HG03442 (cell line): Measurements from ENCODE around the gene EIF4E2.
"Not testable (repeated sequence)": the region's sequence is repeated elsewhere in the genome, so short reads cannot be mapped to it uniquely, and the experiment has no call there.

Experiments
- ATAC-seq: cut with Tn5 transposase; IDR thresholded peaks from one replicate; pipeline ENCODE4 v1.9.1; 2021; ENCODE audit warnings: mild to moderate bottlenecking, moderate library complexity; ENCODE audit not compliant: unreplicated experiment

Gene EIF4E2

DNA sequence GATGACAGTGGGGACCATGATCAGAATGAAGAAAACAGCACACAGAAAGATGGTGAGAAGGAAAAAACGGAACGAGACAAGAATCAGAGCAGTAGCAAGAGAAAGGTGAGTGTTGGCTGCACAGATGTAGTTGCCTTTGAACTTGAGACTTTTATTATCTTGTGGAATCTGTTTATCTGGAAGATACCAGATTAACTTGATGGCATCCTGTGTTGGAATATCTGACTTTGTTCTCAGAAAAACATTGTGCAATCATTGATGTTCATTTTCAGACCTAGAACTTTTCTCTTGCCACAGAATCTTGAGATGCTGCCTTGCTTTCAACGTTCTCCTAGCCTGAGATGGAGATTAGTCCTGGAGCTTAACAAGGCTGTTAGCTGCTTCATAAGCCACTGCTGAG lies 5.9 kb downstream of the EIF4E2 start:
- no peak for ATAC-seq

DNA sequence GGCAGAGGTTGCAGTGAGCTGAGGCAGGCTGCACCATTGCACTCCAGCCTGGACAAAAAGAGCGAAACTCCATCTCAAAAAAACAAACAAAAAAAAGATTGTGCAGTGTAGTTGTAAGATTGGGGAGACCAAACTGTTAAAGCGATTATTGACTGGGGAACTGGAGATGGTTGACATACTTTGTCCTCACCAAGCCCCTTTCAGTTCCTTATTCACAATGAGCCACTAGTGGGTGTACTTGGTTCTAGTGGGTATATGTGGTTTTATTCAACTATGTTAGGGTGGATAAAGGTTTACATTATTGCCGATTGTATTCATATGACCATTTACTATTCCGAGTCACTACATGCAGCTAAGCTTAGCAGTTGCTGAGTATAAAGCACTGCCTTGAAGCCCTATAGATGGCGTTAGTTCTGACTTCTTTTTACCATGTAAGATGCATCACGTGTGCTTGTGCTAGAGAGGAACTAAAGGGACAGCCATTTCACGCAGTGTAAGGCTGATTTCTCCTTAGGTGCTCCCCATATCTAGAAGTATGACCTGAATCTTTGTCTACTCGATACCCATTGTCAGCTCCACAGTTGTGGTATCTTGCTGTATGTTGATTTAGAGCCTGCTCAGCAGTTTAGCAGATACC lies 12.1 kb downstream of the EIF4E2 start:
- ATAC-seq = no peak

DNA sequence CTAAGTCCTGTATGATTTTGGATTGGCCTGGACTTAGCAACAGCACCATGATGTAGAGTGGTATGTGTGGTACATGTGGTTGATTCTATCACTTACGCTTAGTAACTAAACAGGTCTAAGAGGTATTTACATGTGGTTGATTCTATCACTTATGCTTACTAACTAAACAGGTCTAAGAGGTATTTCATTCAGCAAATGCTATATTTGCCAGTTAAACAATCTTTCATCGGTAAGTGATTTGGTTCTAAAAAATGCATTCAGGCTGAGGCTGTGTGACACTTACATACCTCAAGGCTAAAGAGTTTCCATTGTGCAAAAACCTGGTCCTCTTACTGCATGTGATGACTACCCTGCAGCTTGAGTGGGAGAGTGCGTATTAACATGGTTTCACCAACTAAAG lies 13.1 kb downstream of the EIF4E2 start:
- no peak for ATAC-seq

DNA sequence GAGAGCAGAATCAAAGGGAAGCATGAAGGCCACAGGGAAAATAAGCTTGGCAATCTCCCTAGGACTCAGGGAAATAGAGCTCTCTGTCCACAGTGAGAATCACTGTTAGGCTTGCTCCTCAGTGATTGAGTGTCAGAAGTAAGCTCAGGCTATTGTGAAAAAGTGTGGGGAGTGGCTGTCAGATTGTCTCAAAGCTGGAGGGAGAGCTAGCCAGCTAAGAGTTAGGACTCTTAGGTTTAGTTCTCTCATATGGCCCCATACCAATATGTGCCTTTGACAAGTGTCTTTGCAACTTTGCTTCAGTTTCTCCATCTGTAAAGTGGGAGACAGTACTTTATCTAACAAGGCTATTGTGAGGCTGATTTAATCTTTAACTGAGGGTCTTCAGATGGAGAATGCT lies 17.2 kb downstream of the EIF4E2 start:
- no peak for ATAC-seq

DNA sequence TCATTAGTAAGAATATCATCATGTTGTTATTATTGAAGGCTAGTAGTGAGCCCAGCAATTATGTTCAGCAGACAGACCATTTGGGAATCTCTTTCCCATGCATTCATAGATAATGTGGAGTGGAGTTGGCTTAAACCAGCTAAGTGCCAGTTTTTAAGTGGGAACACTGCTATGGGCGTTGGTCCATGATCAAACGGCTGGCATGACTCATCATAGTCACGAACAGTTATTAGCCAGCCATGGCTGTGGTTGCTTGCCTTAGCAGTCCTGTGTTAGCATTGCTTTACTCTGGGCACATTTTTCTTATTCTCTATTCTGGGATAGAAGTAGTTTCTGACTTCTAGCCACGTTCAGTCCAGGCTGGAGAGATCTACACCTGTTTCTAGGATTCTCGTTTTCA lies 17.7 kb downstream of the EIF4E2 start:
- no peak for ATAC-seq

DNA sequence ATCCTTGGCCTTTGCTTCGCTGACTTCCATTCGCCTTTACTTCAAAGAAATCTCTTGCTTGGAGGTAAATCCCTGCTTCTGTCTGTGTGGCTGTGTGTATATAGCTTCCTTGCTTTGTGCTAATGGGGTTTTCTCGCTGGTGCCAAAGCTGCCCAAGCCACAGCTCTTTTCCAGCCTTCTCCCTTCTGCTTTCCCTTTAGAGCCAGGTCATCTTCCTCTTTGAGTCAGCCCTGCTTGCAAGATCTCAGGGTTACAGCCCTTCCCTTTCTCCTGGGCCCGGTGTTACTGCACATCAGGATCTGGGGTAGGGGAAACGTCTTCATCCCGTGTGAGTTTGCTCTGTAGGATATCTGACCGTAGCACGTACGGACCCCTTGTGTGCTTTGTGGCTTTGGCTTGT lies 19.1 kb downstream of the EIF4E2 start:
- ATAC-seq = no peak

DNA sequence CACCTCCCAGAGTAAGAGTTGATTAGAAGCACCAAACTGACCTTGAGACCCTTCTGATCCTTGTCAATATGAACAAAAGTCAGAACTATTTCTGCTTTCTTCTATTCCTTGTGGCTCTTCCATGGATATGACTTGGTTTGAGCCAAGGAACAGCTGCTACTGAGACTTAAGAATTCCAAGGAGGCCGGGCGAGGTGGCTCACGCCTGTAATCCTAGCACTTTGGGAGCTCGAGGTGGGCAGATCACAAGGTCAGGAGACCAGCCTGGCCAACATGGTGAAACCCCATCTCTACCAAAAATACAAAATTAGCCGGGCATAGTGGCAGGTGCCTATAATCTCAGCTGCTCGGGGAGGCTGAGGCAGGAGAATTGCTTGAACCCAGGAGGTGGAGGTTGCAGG lies 20.0 kb downstream of the EIF4E2 start:
- ATAC-seq = not testable (repeated sequence)

DNA sequence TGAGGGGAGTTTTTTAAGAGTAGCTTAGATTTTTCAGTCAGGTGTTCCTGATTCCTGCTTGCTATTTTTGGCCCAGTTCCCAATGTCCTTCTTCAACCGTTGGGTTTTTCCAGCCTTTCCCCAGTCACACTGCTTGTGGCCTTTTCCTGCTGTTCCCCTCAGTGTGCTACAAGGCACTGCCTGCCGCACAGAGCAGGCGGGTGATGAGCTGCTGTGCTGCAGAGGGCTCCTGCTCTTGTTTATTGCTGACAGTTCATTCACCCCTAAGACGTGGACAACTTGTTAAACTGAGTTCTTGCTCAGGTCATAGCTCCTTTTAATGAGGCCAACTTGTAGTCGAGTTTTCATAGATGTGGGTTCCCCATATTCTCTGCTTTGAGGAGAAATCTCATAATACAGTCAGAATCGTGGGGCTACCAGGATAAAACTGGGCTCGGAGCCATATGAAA lies 20.6 kb downstream of the EIF4E2 start:
- ATAC-seq = no peak

DNA sequence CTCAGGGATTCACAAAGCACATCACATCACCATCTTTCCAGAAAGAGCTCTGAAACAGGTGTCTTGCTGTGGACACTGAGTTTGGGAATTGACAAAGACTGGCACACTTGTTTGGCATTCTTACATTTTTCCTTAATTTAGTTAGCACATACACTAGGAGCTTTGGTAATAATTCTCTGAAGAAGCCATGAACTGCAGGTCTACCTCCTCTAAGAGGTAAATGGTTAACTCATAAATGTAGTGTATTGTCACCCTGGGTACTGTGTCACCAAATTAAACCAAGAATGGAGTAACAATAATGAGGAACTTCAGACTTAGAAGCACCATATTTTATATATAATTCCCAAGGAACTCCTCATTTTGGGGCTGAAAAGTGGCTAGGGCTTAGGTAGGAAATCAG lies 22.6 kb downstream of the EIF4E2 start:
- no peak for ATAC-seq

DNA sequence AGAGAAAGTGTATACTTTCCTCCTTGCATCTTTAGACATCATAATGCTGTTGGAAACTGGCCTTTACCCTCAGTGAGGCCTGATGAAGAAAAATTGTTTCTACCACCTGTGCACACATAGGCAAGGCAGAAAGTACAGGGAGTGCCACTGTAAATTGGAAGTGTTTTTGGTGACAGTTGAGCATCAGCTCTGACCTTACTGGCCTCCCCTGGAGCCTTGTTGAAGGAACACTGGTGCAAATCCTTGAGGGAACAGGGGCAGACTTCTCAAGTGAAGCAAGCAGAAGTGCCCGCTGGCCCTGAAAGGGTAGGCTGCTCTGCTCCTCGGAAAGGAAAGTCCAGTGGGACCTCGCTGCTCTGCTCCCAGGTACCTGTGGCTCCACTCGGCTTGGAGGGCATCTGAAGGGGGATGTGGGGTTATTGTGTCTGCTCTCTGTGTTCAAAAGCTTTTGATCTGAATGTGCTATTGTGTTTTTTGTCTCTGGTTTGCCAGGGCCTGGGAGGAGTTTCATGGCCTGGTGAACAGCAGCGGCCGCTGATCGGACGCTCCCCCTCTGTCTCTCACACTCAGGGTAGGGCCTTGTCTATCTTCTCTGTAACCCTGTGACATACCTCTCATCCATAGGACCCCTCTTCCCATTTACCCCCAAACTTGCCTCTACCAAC lies 23.4 kb downstream of the EIF4E2 start:
- no peak for ATAC-seq

DNA sequence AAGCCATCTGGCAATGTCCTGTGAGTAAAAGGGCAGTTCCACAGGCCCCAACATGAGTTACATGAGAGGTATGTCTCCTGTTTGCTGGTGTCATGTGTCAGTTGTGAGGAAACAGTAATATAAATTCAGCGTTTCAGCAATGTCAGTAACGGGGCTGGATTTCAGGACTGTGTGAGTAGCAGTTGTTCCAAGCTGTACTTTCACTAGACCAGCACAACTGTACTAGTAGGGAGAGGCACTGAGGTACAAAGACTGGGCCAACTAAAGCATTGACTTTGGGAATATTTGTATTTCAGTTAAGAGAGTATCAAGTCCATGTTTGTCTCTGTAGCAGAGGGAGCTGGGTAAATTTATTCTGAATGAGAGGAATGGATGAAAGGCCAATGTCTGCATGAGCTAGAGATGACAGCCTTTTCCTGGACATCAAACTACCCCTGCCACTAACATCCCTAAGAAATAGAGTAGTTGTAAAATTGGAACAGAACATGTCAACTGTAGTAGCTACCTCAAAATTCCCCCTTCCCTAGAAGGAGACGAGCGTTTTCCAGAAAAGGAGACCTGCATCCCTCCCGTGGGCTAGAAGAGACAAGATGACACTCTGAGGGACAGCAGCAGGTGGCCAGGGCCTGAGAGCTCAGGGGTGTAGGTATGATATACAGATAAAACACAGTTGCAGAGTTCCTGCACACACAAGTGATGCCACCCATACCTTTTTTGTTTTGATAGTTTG lies 24.4 kb downstream of the EIF4E2 start:
- ATAC-seq = no peak

DNA sequence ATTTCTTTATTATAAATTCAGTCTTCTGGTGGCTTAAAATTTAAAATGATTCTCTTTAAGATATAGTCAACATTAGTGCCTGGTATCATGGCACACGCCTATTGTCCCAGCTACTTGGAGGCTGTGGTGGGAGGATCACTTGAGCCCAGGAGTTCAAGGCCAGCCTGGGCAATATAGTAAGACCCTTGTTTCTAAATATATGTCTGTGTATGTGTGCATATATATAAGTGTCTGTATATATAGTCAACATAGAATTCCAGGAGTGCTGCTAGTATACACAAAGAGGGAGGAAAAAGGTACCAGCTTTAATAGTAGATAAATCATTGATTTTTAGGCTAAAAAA lies 24.9 kb downstream of the EIF4E2 start:
- ATAC-seq = no peak

DNA sequence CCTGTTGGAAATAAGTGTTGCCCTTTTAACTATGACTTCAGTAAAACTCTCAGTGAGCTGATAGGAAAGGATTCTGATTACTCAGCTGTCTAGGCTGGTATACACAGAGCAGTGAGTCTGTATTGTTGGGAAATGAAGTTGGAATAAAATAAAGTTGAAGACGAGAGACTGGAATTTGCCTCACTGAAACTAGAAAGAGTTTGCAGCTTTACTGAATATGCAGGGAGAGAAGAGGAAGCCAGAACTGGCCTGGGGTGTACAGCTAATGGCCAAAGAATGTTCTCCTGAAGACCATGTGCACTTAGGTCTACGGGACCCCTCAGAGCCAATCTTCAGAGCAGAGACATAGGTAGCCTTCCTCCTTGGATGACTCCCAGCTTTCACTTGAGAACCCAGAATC lies 26.5 kb downstream of the EIF4E2 start:
- ATAC-seq = no peak

DNA sequence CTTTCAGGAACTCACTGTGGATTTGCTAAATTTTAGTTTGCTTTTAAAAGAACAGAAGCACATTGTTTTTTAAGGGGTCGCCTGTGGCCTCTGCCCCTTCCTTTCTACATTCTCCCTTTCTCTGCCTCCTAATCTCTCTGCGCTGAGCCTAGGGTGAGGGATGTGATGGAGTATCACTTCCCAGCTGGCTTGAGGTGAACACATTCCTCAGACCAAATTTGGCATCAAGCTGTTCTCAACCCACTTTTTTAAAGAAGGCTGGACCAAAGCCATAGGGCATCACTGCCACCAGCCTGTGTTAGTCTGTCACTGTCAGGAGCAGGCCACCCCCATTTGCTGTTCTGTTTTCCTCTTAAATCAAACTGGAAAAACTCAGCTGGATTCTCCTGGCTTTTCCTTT lies 27.4 kb downstream of the EIF4E2 start:
- ATAC-seq = no peak

DNA sequence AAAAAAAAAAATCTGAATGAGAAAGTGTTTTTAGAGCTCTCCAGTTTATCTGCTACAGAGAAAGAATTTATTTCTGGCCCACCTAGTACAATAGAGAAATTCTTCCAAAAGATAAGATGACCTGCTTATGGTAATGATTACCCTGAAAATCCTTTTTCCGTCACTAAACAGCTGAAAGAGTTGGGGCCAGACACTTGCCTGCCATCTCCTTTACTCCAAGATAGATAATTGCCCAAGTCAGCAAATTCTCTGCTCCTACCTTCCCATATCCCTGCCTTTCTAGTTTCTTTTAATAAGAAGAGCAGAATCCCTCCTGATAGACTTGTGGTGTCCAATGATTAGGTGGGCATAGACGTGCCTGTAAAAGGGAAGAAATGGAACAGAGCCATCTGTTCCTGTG lies 28.1 kb downstream of the EIF4E2 start:
- ATAC-seq = no peak

DNA sequence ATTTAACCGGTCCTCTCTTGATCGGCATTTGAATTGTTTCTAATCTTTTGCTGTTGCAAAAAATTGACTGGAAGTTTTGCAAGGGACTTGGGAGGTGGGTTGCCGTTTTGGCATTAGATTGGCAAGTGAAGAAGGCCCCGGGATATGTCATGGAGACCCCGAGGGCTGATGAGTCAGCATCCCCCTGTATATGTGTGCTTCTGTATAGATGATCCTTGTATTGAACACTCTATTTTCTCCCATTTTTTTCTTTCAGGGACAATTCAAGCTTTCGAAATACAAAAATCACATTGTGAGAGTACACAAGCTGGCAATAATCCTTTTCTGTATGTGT lies 30.1 kb downstream of the EIF4E2 start:
- no peak for ATAC-seq

DNA sequence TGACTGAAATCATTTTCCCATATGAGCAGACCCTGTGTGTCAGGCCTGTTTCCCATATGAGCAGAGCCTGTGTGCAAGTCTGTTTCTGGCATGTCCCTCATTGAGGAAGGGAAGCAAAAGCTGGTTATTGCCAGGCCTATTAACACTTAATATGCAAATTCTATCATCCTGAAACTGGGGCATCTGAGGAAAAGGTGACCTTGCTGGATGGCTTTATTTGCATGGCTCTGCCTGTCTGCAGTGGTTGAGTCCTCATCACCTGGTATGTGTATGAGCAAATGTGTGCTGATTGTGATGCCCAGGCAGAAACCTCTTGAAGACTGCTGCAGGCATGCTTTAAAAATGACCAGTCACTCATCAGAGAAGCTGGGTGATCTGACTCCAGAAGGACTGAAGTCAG lies 31.2 kb downstream of the EIF4E2 start:
- ATAC-seq = no peak

DNA sequence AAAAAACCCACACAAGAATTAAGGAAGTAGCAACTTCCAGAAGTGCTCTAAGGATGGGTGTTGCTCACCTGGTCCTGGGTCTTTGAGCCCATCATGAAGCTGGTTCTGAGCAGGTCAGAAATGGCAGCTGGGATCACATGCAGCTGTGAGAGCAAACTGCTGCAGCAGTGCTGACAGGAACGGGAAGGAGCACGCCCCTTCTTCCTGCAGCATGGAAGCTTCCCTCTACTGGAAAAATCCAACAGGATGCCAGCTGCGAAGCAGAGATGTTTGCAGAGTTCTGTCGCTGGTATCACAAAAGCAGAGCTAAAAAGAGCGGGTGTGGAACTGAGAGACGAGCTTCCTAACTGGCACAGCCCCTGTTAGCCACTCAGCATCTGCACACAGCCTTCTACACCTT lies 33.7 kb downstream of the EIF4E2 start:
- no peak for ATAC-seq

DNA sequence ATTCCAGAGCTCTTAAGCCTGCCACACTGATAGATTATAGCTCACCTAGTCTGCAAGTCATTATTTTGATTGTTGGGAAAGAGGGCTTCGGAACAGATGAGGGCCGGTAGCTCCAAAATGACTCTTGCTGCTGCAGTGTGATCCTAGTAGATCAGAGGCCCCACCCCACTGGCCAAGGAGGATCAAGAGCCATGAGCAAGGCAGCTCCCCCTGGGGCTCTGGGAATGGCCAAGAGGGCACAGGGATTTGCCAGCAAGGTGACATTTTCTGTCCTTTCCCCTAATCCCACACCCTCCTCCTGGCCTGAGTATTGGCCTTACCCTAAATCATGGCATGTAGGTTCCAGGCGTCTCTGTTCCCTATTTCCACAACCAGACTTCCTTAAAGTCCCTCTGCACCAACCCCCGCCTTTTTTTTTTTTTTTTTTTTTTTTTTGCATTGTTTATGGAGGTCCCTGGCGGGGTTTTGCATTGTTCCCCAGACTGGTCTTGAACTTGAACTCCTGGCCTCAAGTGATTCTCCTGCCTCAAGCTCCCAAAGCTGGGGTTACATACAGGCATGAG lies 36.5 kb downstream of the EIF4E2 start:
- no peak for ATAC-seq

DNA sequence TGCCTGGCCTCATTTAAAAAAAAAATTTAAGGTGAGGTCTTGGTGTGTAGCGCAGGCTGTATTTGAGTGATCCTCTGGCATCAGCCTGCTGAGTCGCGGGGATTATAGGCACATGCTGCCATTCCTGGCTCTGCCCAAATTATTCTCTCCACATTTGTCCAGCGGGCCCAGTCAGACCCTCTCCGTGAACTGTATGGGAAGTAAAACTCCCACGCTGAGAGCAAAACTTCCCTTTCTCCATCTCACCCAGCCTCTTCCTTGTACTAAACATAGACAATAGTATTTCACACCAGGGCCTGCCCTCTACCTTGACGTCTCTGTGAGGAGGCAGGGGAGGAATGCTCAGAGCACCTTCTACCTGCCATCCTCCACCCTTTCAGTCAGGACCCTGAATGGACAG lies 37.0 kb downstream of the EIF4E2 start:
- ATAC-seq = no peak

DNA sequence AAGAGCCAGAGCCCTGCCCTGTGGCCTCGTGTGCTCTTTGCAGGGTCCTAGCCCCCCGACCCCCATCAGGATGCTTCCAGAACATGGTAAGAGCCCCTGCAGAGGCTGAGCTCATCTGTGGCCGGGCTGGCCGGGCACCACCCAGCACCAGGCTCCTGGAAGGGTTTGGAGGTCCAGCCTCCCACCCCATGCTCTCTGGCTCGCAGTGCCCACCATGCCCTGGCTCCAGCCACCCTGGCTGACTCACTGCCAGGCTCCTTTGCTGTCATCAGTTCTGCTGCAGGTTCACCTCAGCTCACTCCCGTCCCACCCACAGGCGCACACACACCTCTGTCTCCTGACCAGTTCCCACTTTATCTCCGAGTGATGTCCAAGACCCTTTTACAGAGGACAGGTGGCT lies 37.5 kb downstream of the EIF4E2 start:
- ATAC-seq = no peak
